OCI-LY7 (cell line): ENCODE data around the gene FGF2. TPM values are rescaled to one million over a fixed set of nuclear protein-coding genes. Genes with fewer than 3 reads are reported as not detected.
"Not testable (repeated sequence)": the region's sequence is repeated elsewhere in the genome, so short reads cannot be mapped to it uniquely, and the experiment has no call there.

ENCODE experiments used
- BruUV-seq: library from RNA; stranded (reverse); fragments of 400-500 nt; replicated peaks from 2 replicates; lab custom pipeline; 2021; lab: Mats Ljungman, UMichigan
- CTCF ChIA-PET: fragments of 300-600 bp; sonication (Branson Sonifier 250); formaldehyde crosslinking; loops from one replicate; lab custom pipeline; 2022; ENCODE audit warnings: antibody characterized with exemption; ENCODE audit not compliant: unreplicated experiment; lab: Charles Lee
- POLR2A ChIA-PET: fragments of 300-600 bp; sonication (Branson Sonifier 250); formaldehyde crosslinking; loops from one replicate; lab custom pipeline; 2022; ENCODE audit warnings: antibody characterized with exemption; lab: Charles Lee
- DNase-seq: peaks from one replicate; pipeline ENCODE4 v3.0.0-alpha.2; 2015; ENCODE audit warnings: low spot score
- H2AFZ ChIP-seq: fragments of 200-600 bp; sonication (generic), shearing (Covaris generic); 2 replicates; pipeline ENCODE4 v1.6.1; 2014; ENCODE audit warnings: mild to moderate bottlenecking, antibody characterized with exemption, low read length, moderate library complexity
- H3K27ac ChIP-seq: fragments of 200-600 bp; sonication (generic); 2 replicates; pipeline ENCODE4 v1.5.1; 2014; ENCODE audit warnings: mixed run types, low read depth, mild to moderate bottlenecking, moderate library complexity, low read length, inconsistent platforms; ENCODE audit not compliant: poor library complexity, severe bottlenecking
- H3K36me3 ChIP-seq: fragments of 200-600 bp; sonication (generic); 2 replicates; pipeline ENCODE4 v1.6.1; 2014; ENCODE audit warnings: mild to moderate bottlenecking, antibody characterized with exemption, low read length, moderate library complexity, mixed read lengths; ENCODE audit not compliant: insufficient read depth
- H3K4me1 ChIP-seq: fragments of 200-600 bp; sonication (generic); 2 replicates; pipeline ENCODE4 v1.5.1; 2014; ENCODE audit warnings: mild to moderate bottlenecking, low read length; ENCODE audit not compliant: insufficient read depth, poor library complexity, severe bottlenecking
- H3K4me2 ChIP-seq: fragments of 200-600 bp; sonication (generic); 2 replicates; pipeline ENCODE4 v1.6.1; 2014; ENCODE audit warnings: mild to moderate bottlenecking, low read length
- H3K4me3 ChIP-seq: fragments of 200-600 bp; sonication (generic); 2 replicates; pipeline ENCODE4 v1.5.1; 2014; ENCODE audit warnings: mild to moderate bottlenecking, low read depth, low read length; ENCODE audit not compliant: poor library complexity, severe bottlenecking
- H3K79me2 ChIP-seq: fragments of 200-600 bp; sonication (generic); 2 replicates; pipeline ENCODE4 v1.6.1; 2016; ENCODE audit warnings: low read depth, mild to moderate bottlenecking, low read length, moderate library complexity, mixed read lengths; ENCODE audit not compliant: insufficient read depth
- H3K9me2 ChIP-seq: fragments of 200-600 bp; sonication (generic); 2 replicates; pipeline ENCODE4 v1.6.1; 2016; ENCODE audit warnings: mild to moderate bottlenecking, low read length, mixed read lengths; ENCODE audit not compliant: insufficient read depth
- H3K9me3 ChIP-seq: fragments of 200-600 bp; sonication (generic); 2 replicates; pipeline ENCODE4 v1.6.1; 2014; ENCODE audit warnings: mild to moderate bottlenecking, mixed run types, low read length, mixed read lengths
- H4K20me1 ChIP-seq: fragments of 200-600 bp; sonication (generic); 2 replicates; pipeline ENCODE4 v1.6.1; 2014; ENCODE audit warnings: mild to moderate bottlenecking, antibody characterized with exemption, low read length, moderate library complexity, mixed read lengths; ENCODE audit not compliant: insufficient read depth
- EZH2phosphoT487 ChIP-seq: fragments of 200-600 bp; sonication (generic); IDR thresholded peaks from 2 replicates; pipeline ENCODE4 v1.6.1; 2018; ENCODE audit warnings: low read depth, borderline replicate concordance, mild to moderate bottlenecking, mixed run types, antibody characterized with exemption, low read length, moderate library complexity, mixed read lengths
- intact Hi-C: fragments of 100-400 bp; cut with micrococcal nuclease; formaldehyde crosslinking; loops from one replicate; pipeline ENCODE4 v1.10.0; 2022; ENCODE audit not compliant: unreplicated experiment
- total RNA-seq, 2 experiments: library from RNA; depleted of rRNA in 1 of 2; stranded (reverse); fragments of >200 nt in 1 of 2; shearing (Covaris generic) in 1 of 2; gene quantifications; 2 replicates each; pipeline ENCODE4 v1.2.3, GENCODE V29; 2014 to 2022
- TF ChIP-seq, protein P1 (sequence below): fragments of 200-600 bp; sonication (generic); conservative IDR thresholded peaks from 2 replicates; pipeline ENCODE4 v1.5.1; 2014; ENCODE audit warnings: mild to moderate bottlenecking, antibody characterized with exemption, low read length, moderate library complexity, mixed read lengths

Gene FGF2
- total RNA-seq, 2 experiments from 2014 or later = 0.53 TPM; not detected in 1

DNA sequence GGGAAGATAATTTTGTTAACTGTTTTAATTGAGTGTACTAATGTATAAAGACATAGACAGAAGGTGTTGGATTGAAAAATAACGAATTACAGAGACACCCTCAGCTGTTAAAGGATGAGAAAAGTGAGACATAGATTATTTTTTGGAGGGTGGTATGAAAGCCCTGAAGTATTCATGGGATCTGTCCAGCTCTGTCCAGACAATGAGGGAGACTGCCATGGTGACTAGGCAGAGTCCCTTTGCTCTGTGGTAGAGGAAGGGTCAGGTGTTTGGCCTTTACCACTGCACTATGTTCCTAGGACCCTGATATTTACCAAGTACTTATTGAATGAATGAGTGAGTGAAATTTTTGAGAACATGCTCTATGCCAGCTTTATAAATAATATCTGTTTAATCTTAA is 11.4 kb downstream of the FGF2 start:
- ChIA-PET POLR2A (interaction anchor here (0.6 kb wide), 1 partner anchor 684 kb away, joined by 4 read pairs; no protein-coding TSS in a partner anchor), CTCF (no interaction called here)
- no peaks in the 10 kb centered on the region for H3K4me1 ChIP-seq
- no peak overlapping the region for H3K4me3 ChIP-seq
- BruUV-seq = no TSS peak
- no peaks in the 10 kb centered on the region for H3K9me3 ChIP-seq
- intact Hi-C loops = no loop called here
- no peaks in the 10 kb centered on the region for H4K20me1 ChIP-seq
- TF ChIP-seq, protein P1, sequence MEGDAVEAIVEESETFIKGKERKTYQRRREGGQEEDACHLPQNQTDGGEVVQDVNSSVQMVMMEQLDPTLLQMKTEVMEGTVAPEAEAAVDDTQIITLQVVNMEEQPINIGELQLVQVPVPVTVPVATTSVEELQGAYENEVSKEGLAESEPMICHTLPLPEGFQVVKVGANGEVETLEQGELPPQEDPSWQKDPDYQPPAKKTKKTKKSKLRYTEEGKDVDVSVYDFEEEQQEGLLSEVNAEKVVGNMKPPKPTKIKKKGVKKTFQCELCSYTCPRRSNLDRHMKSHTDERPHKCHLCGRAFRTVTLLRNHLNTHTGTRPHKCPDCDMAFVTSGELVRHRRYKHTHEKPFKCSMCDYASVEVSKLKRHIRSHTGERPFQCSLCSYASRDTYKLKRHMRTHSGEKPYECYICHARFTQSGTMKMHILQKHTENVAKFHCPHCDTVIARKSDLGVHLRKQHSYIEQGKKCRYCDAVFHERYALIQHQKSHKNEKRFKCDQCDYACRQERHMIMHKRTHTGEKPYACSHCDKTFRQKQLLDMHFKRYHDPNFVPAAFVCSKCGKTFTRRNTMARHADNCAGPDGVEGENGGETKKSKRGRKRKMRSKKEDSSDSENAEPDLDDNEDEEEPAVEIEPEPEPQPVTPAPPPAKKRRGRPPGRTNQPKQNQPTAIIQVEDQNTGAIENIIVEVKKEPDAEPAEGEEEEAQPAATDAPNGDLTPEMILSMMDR = no peak
- TF ChIP-seq EZH2phosphoT487 = no peak
- H2AFZ ChIP-seq = no peak overlapping the region
- H3K36me3 ChIP-seq = no peaks in the 10 kb centered on the region
- H3K79me2 ChIP-seq = no peaks in the 10 kb centered on the region
- H3K27ac ChIP-seq = no peak overlapping the region
- H3K4me2 ChIP-seq = no peak overlapping the region
- H3K9me2 ChIP-seq = no peaks in the 10 kb centered on the region
- DNase-seq = no peak

DNA sequence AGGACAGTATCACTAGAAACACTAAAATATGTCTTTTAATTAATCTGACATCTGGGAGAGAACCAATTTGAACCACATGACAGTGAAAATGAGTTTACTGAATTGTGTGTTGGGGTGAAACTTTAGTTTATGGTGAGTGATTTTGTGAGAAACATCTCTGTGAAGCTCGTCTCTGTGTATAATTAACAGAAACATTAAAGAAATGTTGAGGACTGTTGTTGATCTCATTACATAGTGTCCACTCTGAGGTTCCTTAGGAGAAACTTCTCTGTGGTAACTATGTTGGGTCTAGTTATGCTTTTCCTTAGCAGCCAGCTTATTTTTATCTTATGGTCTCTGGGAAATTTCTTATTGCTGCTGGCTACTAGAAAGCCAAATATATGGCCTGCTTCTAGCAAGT is 15.8 kb downstream of the FGF2 start:
- intact Hi-C loops = no loop called here
- H3K4me3 ChIP-seq = no peak overlapping the region
- H3K27ac ChIP-seq = no peak overlapping the region
- POLR2A ChIA-PET = no interaction called here
- H4K20me1 ChIP-seq = no peaks in the 10 kb centered on the region
- no peak overlapping the region for H2AFZ ChIP-seq
- H3K4me1 ChIP-seq = no peaks in the 10 kb centered on the region
- TF ChIP-seq EZH2phosphoT487 = no peak
- TF ChIP-seq, protein P1 = no peak
- CTCF ChIA-PET = no interaction called here
- no peak overlapping the region for H3K4me2 ChIP-seq
- no peaks in the 10 kb centered on the region for H3K36me3 ChIP-seq
- BruUV-seq = no TSS peak
- H3K79me2 ChIP-seq = no peaks in the 10 kb centered on the region
- no peak for DNase-seq
- H3K9me2 ChIP-seq = no peaks in the 10 kb centered on the region
- no peaks in the 10 kb centered on the region for H3K9me3 ChIP-seq

DNA sequence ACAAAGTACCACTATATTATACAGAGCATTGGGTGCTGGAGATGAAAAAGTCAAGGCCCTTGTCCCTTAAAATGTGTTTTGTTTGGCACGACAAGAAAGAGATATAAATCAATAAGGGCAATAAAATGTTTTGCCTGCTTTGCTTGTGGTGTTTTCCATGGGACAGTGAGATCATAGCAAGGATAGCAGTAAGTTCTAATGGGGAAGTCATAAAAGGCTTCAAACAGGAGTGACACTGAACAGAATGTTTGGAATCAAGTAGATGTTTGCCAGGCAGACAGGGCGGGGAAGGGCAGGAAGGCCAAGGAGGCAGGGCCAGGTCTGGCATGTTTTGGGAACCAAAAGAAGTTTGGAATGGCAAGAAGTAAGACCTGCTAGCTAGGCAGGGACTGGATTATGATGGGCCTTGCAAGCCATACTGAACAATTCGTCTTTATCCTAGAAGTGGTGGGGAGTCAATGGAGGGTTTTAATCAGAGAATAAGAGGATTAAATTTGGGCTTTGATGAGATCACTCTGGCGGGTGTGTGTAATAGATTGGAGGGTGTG is 16.4 kb downstream of the FGF2 start:
- H3K36me3 ChIP-seq = no peaks in the 10 kb centered on the region
- no peaks in the 10 kb centered on the region for H3K9me3 ChIP-seq
- H3K4me2 ChIP-seq = no peak overlapping the region
- H3K79me2 ChIP-seq = no peaks in the 10 kb centered on the region
- H3K4me1 ChIP-seq = no peaks in the 10 kb centered on the region
- no peak overlapping the region for H3K4me3 ChIP-seq
- ChIA-PET CTCF (no interaction called here), POLR2A (interaction anchor here (0.9 kb wide), 1 partner anchor 10 kb away, joined by 3 read pairs; no protein-coding TSS in a partner anchor)
- no peaks in the 10 kb centered on the region for H3K9me2 ChIP-seq
- TF ChIP-seq, protein P1 = no peak
- no peak for TF ChIP-seq EZH2phosphoT487
- H3K27ac ChIP-seq = no peak overlapping the region
- intact Hi-C loops = no loop called here
- no peak for DNase-seq
- H2AFZ ChIP-seq = no peak overlapping the region
- H4K20me1 ChIP-seq = no peaks in the 10 kb centered on the region
- BruUV-seq = no TSS peak

DNA sequence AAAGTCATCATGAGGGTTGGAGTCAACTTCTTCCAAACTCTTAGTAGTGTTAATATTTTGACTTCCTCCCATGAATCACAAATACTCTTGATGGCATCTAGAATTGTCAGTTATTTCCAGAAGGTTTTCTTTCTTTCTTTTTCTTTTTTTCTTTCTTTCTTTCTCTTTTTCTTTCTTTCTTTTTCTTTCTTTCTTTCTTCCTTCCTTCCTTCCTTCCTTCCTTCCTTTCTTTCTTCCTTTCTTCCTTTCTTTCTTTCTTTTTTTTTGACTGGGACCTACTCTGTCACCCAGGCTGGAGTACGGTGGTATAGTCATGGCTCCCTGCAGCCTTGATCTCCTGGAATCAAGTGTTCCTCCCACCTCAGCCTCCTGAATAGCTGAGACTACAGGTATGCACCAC is 17.8 kb downstream of the FGF2 start:
- H3K9me2 ChIP-seq, H3K27ac ChIP-seq, H2AFZ ChIP-seq, H3K36me3 ChIP-seq, intact Hi-C loops, CTCF ChIA-PET, BruUV-seq, H3K4me2 ChIP-seq, H3K4me1 ChIP-seq, DNase-seq, H3K79me2 ChIP-seq, H3K4me3 ChIP-seq, H3K9me3 ChIP-seq, H4K20me1 ChIP-seq: not testable (repeated sequence)
- POLR2A ChIA-PET = interaction anchor here (0.9 to 1.2 kb wide), 2 partner anchors 11 to 13 kb away, joined by 3 read pairs; no protein-coding TSS in a partner anchor
